Colonic mucosa (tissue), 4 donors: ENCODE results near the gene TXNDC2. TPM values are rescaled to one million over a fixed set of nuclear protein-coding genes. Genes with fewer than 3 reads are reported as not detected.

Experiments used
- DNase-seq: peaks from one replicate; pipeline ENCODE4 v3.0.0-alpha.2; 2020
- H3K27ac ChIP-seq: fragments of 200-600 bp; one replicate; pipeline ENCODE4 v1.8.0; 2021
- H3K27me3 ChIP-seq: fragments of 200-600 bp; one replicate; pipeline ENCODE4 v1.8.0; 2021
- H3K36me3 ChIP-seq: fragments of 200-600 bp; one replicate; pipeline ENCODE4 v1.8.0; 2021
- H3K4me1 ChIP-seq: fragments of 200-600 bp; one replicate; pipeline ENCODE4 v1.8.0; 2021; ENCODE audit warnings: mild to moderate bottlenecking
- H3K4me3 ChIP-seq: fragments of 200-600 bp; one replicate; pipeline ENCODE4 v1.8.0; 2021
- H3K9ac ChIP-seq, 2 donors: one replicate each; pipeline ENCODE4 v1.7.0; 2013; ENCODE audit warnings: control low read depth in 2 of 2, low read depth in 2 of 2, low read length in 2 of 2
- H3K9me3 ChIP-seq: fragments of 200-600 bp; one replicate; pipeline ENCODE4 v1.8.0; 2021
- CTCF ChIP-seq: fragments of 200-600 bp; IDR thresholded peaks from one replicate; pipeline ENCODE4 v1.8.0; 2022; ENCODE audit warnings: antibody characterized with exemption, mild to moderate bottlenecking
- intact Hi-C: fragments of 100-400 bp; cut with DNase I; formaldehyde crosslinking; loops from one replicate; pipeline ENCODE4 v1.14.1; 2022
- total RNA-seq, 2 donors: library from RNA; stranded (reverse); fragmentation: NEBNext Ultra II Directional in 1 of 2; extraction: Animal tissue kit (Norgen Biotek cat#: 25700) in 1 of 2; gene quantifications; one replicate each; pipeline ENCODE4 v1.2.1, GENCODE V29; 2021
- donor health status: healthy.
- donor health status: DM: no; HTN: no; CAD: no.
- donor health status: DM: no; HTN: no; CAD: no.

TXNDC2 gene
- total RNA-seq, 2 donors from 2014 or later: not detected

- H3K4me3 ChIP-seq: peak overlapping the region; percentile 84
- intact Hi-C loops: no loop called here
- H3K9ac ChIP-seq: peak overlapping the region in 1 of 2 donors; percentile 86
- no peaks in the 10 kb centered on the region for H3K4me1 ChIP-seq
- DNase-seq: no peak
- TF ChIP-seq CTCF: no peak
- no peaks in the 10 kb centered on the region for H3K27me3 ChIP-seq
- H3K9me3 ChIP-seq: no peaks in the 10 kb centered on the region
- H3K27ac ChIP-seq: peak overlapping the region; percentile 98
- H3K36me3 ChIP-seq: no peaks in the 10 kb centered on the region
These were observed 27.4 kb downstream of the TXNDC2 start for GRCh38 chr18:9913151-9913525.

GRCh38 chr18:9913526-9914333 is 28.0 kb downstream of the TXNDC2 start, which contains the start of gene VAPA:
Gene VAPA (plus strand): TSS chr18:9914016. CDS start chr18:9914257, 241 bp downstream.
- Histone ChIP-seq H3K27ac (peak within 1 kb of the TSS; percentile 98), H3K4me3 (peak within 1 kb of the TSS; percentile 84), H3K9me3 (no peaks in the 10 kb centered on the region), H3K4me1 (no peaks in the 10 kb centered on the region), H3K9ac (peak within 1 kb of the TSS; percentile 88 to 99), H3K27me3 (no peaks in the 10 kb centered on the region), H3K36me3 (no peaks in the 10 kb centered on the region)
- TF ChIP-seq CTCF: no peak
- intact Hi-C loops: no loop called here
- DNase-seq: peak; percentile 97

GRCh38 chr18:9914334-9914583 is 28.5 kb downstream of the TXNDC2 start:
- peak overlapping the region; percentile 84 for H3K4me3 ChIP-seq
- H3K4me1 ChIP-seq: no peaks in the 10 kb centered on the region
- H3K9me3 ChIP-seq: no peaks in the 10 kb centered on the region
- peak overlapping the region; percentile 98 for H3K27ac ChIP-seq
- no peak for TF ChIP-seq CTCF
- no peak for DNase-seq
- no peaks in the 10 kb centered on the region for H3K36me3 ChIP-seq
- intact Hi-C loops: no loop called here
- no peaks in the 10 kb centered on the region for H3K27me3 ChIP-seq
- H3K9ac ChIP-seq: peak overlapping the region; percentile 86 to 99

GRCh38 chr18:9914584-9915290 is 29.0 kb downstream of the TXNDC2 start:
- DNase-seq: peak; percentile 84
- TF ChIP-seq CTCF: no peak
- no peaks in the 10 kb centered on the region for H3K4me1 ChIP-seq

GRCh38 chr18:9915291-9916076 is 29.7 kb downstream of the TXNDC2 start:
- no peaks in the 10 kb centered on the region for H3K36me3 ChIP-seq
- no peak for TF ChIP-seq CTCF
- H3K9me3 ChIP-seq: no peaks in the 10 kb centered on the region
- intact Hi-C loops: no loop called here
- H3K4me1 ChIP-seq: peaks cover 5% of the 10 kb centered on the region
- peak overlapping the region; percentile 84 for H3K4me3 ChIP-seq
- peak overlapping the region; percentile 98 for H3K27ac ChIP-seq
- H3K9ac ChIP-seq: peak overlapping the region; percentile 88 to 99
- no peaks in the 10 kb centered on the region for H3K27me3 ChIP-seq
- DNase-seq: no peak

More at GRCh38 chr18:9914584-9915290, 29.0 kb downstream of the TXNDC2 start:
- Histone ChIP-seq H3K27ac (peak overlapping the region; percentile 98), H3K9ac (peak overlapping the region; percentile 88 to 99), H3K27me3 (no peaks in the 10 kb centered on the region), H3K36me3 (no peaks in the 10 kb centered on the region), H3K9me3 (no peaks in the 10 kb centered on the region), H3K4me3 (peak overlapping the region; percentile 84)
- intact Hi-C loops: no loop called here
